Caco-2 (cell line): Measurements from ENCODE around the gene GZMM. TPM values are rescaled to one million over a fixed set of nuclear protein-coding genes. Genes with fewer than 3 reads are reported as not detected.

ENCODE experiments used
- BruUV-seq: library from RNA; stranded (reverse); fragments of 400-500 nt; replicated peaks from 2 replicates; lab custom pipeline; 2021; lab: Mats Ljungman, UMichigan
- CTCF ChIA-PET: fragments of 300-600 bp; sonication (Branson Sonifier 250); formaldehyde crosslinking; loops from one replicate; lab custom pipeline; 2022; ENCODE audit warnings: antibody characterized with exemption; lab: Charles Lee
- POLR2A ChIA-PET: fragments of 300-600 bp; sonication (Branson Sonifier 250); formaldehyde crosslinking; loops from one replicate; lab custom pipeline; 2022; ENCODE audit warnings: antibody characterized with exemption; lab: Charles Lee
- DNase-seq, 2 experiments: peaks; one replicate each; pipeline versions ENCODE4 v3.0.0 to v3.0.0-alpha.2; 2020 to 2022
- H3K27me3 ChIP-seq: replicated peaks from 2 replicates; pipeline ENCODE4 v1.6.0; 2011; ENCODE audit warnings: low read length; ENCODE audit not compliant: control insufficient read depth, insufficient read depth
- H3K36me3 ChIP-seq: 2 replicates; pipeline ENCODE4 v1.5.1; 2011; ENCODE audit warnings: low read length; ENCODE audit not compliant: control insufficient read depth, insufficient read depth
- H3K4me1 ChIP-seq: fragments of 250-450 bp; sonication (Bioruptor Pico); 2 replicates; pipeline ENCODE4 v1.5.1; 2020; ENCODE audit warnings: mild to moderate bottlenecking
- H3K4me3 ChIP-seq: 2 replicates; pipeline ENCODE4 v1.5.1; 2011; ENCODE audit warnings: low read depth, mild to moderate bottlenecking, control low read depth, low read length
- H3K9me3 ChIP-seq: fragments of 250-450 bp; sonication (Bioruptor Pico); 2 replicates; pipeline ENCODE4 v1.5.1; 2020; ENCODE audit warnings: mild to moderate bottlenecking, moderate library complexity
- H3K27ac Mint-ChIP-seq: one replicate; pipeline ENCODE4 v1.8.0; 2022; ENCODE audit warnings: mixed read lengths; ENCODE audit not compliant: unreplicated experiment
- H3K27me3 Mint-ChIP-seq: one replicate; pipeline ENCODE4 v1.8.0; 2022; ENCODE audit warnings: mixed read lengths; ENCODE audit not compliant: insufficient read depth, unreplicated experiment
- H3K36me3 Mint-ChIP-seq: one replicate; pipeline ENCODE4 v1.8.0; 2022; ENCODE audit warnings: mild to moderate bottlenecking, mixed read lengths; ENCODE audit not compliant: insufficient read depth, unreplicated experiment
- H3K4me1 Mint-ChIP-seq: one replicate; pipeline ENCODE4 v1.8.0; 2022; ENCODE audit warnings: low read depth, mixed read lengths; ENCODE audit not compliant: unreplicated experiment
- H3K4me3 Mint-ChIP-seq: one replicate; pipeline ENCODE4 v1.8.0; 2022; ENCODE audit warnings: mild to moderate bottlenecking, moderate library complexity, mixed read lengths; ENCODE audit not compliant: unreplicated experiment
- H3K9me3 Mint-ChIP-seq: one replicate; pipeline ENCODE4 v1.8.0; 2022; ENCODE audit warnings: mixed read lengths; ENCODE audit not compliant: unreplicated experiment
- CTCF ChIP-seq, 2 experiments: fragments of 200-600 bp in 1 of 2; IDR thresholded peaks; 1 replicate in 1 of 2; 2 replicates in 1 of 2; pipeline versions ENCODE4 v1.5.1 to v1.8.0; 2011 to 2022; ENCODE audit warnings: antibody characterized with exemption in 1 of 2, control low read depth in 1 of 2, inconsistent platforms in 1 of 2, low read depth in 1 of 2, low read length in 1 of 2, mild to moderate bottlenecking in 1 of 2, moderate library complexity in 1 of 2; ENCODE audit not compliant: insufficient read depth in 1 of 2, severe bottlenecking in 1 of 2, unreplicated experiment in 1 of 2
- intact Hi-C: fragments of 100-400 bp; cut with micrococcal nuclease; formaldehyde crosslinking; loops from one replicate; pipeline ENCODE4 v1.10.0; 2022; ENCODE audit not compliant: unreplicated experiment
- total RNA-seq: library from RNA; stranded (reverse); gene quantifications from 2 replicates; pipeline ENCODE4 v1.2.3, GENCODE V29; 2022

The GZMM gene
- total RNA-seq, 1 experiment from 2014 or later, result not detected

- no TSS peak for BruUV-seq
- intact Hi-C loops, result no loop called here
- no peaks in the 10 kb centered on the region for H3K9me3 Mint-ChIP-seq
Measured at GRCh38 chr19:547836-548720, 4.2 kb downstream of the GZMM start.

DNA sequence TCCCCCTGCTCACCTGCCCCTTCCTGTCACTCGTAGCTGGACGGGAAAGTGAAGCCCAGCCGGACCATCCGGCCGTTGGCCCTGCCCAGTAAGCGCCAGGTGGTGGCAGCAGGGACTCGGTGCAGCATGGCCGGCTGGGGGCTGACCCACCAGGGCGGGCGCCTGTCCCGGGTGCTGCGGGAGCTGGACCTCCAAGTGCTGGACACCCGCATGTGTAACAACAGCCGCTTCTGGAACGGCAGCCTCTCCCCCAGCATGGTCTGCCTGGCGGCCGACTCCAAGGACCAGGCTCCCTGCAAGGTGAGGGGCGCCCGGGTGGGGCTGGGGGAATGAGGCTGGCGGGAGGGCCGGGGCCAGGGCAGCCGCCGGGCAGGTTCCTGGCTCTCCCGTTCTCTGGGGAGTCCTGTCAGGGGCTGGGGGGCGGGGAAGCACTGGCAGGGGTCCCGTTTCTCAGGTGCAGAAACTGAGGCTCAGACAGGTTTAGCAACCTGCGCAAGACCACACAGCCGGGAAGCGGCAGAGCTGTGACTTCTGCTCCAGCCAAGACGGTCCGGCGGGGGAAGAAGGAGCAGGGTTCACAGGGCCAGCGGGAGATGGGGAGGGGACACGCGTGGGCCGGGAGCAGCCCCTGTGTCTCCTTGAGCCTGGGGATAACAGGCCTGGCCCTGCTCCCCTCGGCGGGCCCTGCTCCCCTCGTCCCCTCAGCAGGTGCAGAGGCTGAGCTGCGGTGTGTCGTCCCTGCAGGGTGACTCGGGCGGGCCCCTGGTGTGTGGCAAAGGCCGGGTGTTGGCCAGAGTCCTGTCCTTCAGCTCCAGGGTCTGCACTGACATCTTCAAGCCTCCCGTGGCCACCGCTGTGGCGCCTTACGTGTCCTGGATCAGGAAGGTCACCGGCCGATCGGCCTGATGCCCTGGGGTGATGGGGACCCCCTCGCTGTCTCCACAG, 5.3 kb downstream of the GZMM start:
- no TSS peak for BruUV-seq
- H3K9me3 Mint-ChIP-seq, result no peaks in the 10 kb centered on the region
- Histone ChIP-seq H3K27me3 (no peaks in the 10 kb centered on the region), H3K4me3 (no peak overlapping the region), H3K9me3 (no peaks in the 10 kb centered on the region), H3K4me1 (no peaks in the 10 kb centered on the region), H3K36me3 (no peaks in the 10 kb centered on the region)
- intact Hi-C loops, result no loop called here
- TF ChIP-seq CTCF (IDR thresholded peaks at IDR 0.05; ENCODE audit: insufficient read depth in 1 of 2, low read depth in 1 of 2, low read length in 1 of 2, severe bottlenecking in 1 of 2, unreplicated experiment in 1 of 2), result no peak
- ChIA-PET POLR2A (no interaction called here), CTCF (no interaction called here)
- H3K27ac Mint-ChIP-seq, result no peak overlapping the region
- peaks cover 9% of the 10 kb centered on the region for H3K4me1 Mint-ChIP-seq
- no peaks in the 10 kb centered on the region for H3K27me3 Mint-ChIP-seq
- H3K4me3 Mint-ChIP-seq, result no peak overlapping the region
- no peak for DNase-seq
- H3K36me3 Mint-ChIP-seq, result peaks cover 21% of the 10 kb centered on the region

More at GRCh38 chr19:547836-548720, 4.2 kb downstream of the GZMM start:
- ChIA-PET POLR2A (interaction anchor here (0.6 kb wide), 1 partner anchor 25 kb away, joined by 8 read pairs; no protein-coding TSS in a partner anchor), CTCF (no interaction called here)
- Mint-ChIP-seq H3K4me1 (peaks cover 9% of the 10 kb centered on the region), H3K4me3 (no peak overlapping the region), H3K27me3 (no peaks in the 10 kb centered on the region), H3K36me3 (peaks cover 31% of the 10 kb centered on the region), H3K27ac (no peak overlapping the region)
- Histone ChIP-seq H3K9me3 (no peaks in the 10 kb centered on the region), H3K4me1 (no peaks in the 10 kb centered on the region), H3K27me3 (no peaks in the 10 kb centered on the region), H3K4me3 (no peak overlapping the region), H3K36me3 (no peaks in the 10 kb centered on the region)
- no peak for DNase-seq
- TF ChIP-seq CTCF (IDR thresholded peaks at IDR 0.05; ENCODE audit: insufficient read depth in 1 of 2, low read depth in 1 of 2, low read length in 1 of 2, severe bottlenecking in 1 of 2, unreplicated experiment in 1 of 2), result no peak

DNA sequence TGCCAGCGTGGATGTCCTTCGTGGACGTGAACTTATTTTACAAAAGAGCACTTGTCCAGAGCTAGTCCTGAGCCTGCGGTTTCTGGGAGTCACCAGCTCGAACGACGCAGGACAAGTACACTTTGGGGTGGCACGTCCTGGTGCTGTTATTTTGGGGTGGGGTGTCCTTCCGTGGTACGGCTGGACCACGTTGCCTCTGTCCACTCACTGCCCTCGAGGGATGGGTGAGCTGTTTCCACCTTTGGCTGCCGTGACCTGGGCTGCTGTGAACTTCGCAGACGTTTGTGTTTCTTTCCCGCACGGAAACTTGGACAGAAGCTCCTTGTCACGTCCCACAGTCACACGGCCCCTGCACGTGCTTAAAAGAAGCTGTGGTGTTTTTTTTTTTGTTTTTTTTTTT, 11.0 kb downstream of the GZMM start:
- CTCF ChIA-PET, result interaction anchor here (0.7 kb wide), 1 partner anchor 338 kb away, joined by 9 read pairs; the partner anchor contains the start of genes MED16 and RNU6-9
- POLR2A ChIA-PET, result interaction anchor here (0.6 kb wide), 1 partner anchor 365 kb away, joined by 5 read pairs; no protein-coding TSS in a partner anchor
- Mint-ChIP-seq H3K4me1 (peaks cover 9% of the 10 kb centered on the region), H3K27me3 (no peaks in the 10 kb centered on the region), H3K27ac (no peak overlapping the region), H3K4me3 (no peak overlapping the region), H3K9me3 (no peaks in the 10 kb centered on the region), H3K36me3 (peaks cover 16% of the 10 kb centered on the region)
- no TSS peak for BruUV-seq
- TF ChIP-seq CTCF (IDR thresholded peaks at IDR 0.05; ENCODE audit: insufficient read depth in 1 of 2, low read depth in 1 of 2, low read length in 1 of 2, severe bottlenecking in 1 of 2, unreplicated experiment in 1 of 2), result no peak
- Histone ChIP-seq H3K9me3 (no peaks in the 10 kb centered on the region), H3K4me3 (no peak overlapping the region), H3K36me3 (no peaks in the 10 kb centered on the region), H3K4me1 (peaks cover 4% of the 10 kb centered on the region; the same call in 1 of the 2 replicates), H3K27me3 (no peaks in the 10 kb centered on the region)
- DNase-seq, result no peak
- intact Hi-C loops, result no loop called here
